Neural cell (in vitro differentiated cells): Measurements from ENCODE around the gene NTN4. TPM values are rescaled to one million over a fixed set of nuclear protein-coding genes. Genes with fewer than 3 reads are reported as not detected.

ENCODE experiments used
- H2AFZ ChIP-seq: fragments of 200-600, 300-800 bp; sonication (generic), shearing (Covaris generic); 2 replicates; pipeline ENCODE4 v1.6.0; 2014; ENCODE audit warnings: low read depth, mild to moderate bottlenecking, antibody characterized with exemption, low read length, moderate library complexity
- H3F3A ChIP-seq: fragments of 200-600 bp; shearing (Covaris generic); 2 replicates; pipeline ENCODE4 v1.6.1; 2016; ENCODE audit warnings: mild to moderate bottlenecking, moderate library complexity, mixed read lengths, antibody characterized with exemption, low read length; ENCODE audit not compliant: insufficient read depth, poor library complexity, severe bottlenecking
- H3K27ac ChIP-seq: fragments of 200-600, 300-800 bp; sonication (generic), shearing (Covaris generic); 2 replicates; pipeline ENCODE4 v1.5.1; 2014; ENCODE audit warnings: mild to moderate bottlenecking, low read length, moderate library complexity
- H3K27me3 ChIP-seq: fragments of 300-800, 200-600 bp; sonication (generic), shearing (Covaris generic); 2 replicates; pipeline ENCODE4 v1.6.0; 2014; ENCODE audit warnings: mild to moderate bottlenecking, low read depth, low read length, moderate library complexity; ENCODE audit not compliant: insufficient read depth
- H3K36me3 ChIP-seq: fragments of 300-800, 200-600 bp; sonication (generic), shearing (Covaris generic); 2 replicates; pipeline ENCODE4 v1.5.1; 2014; ENCODE audit warnings: mild to moderate bottlenecking, antibody characterized with exemption, low read length, moderate library complexity; ENCODE audit not compliant: insufficient read depth
- H3K4me2 ChIP-seq: fragments of 300-800, 200-600 bp; sonication (generic), shearing (Covaris generic); 2 replicates; pipeline ENCODE4 v1.6.0; 2014; ENCODE audit warnings: mild to moderate bottlenecking, low read length
- H3K4me3 ChIP-seq: fragments of 300-800, 200-600 bp; sonication (generic), shearing (Covaris generic); 2 replicates; pipeline ENCODE4 v1.5.1; 2014; ENCODE audit warnings: mild to moderate bottlenecking, low read length, moderate library complexity
- H3K79me2 ChIP-seq: fragments of 200-600 bp; shearing (Covaris generic); replicated peaks from 2 replicates; pipeline ENCODE4 v1.6.0; 2014; ENCODE audit warnings: mild to moderate bottlenecking, low read length, moderate library complexity; ENCODE audit not compliant: insufficient read depth
- H3K9ac ChIP-seq: fragments of 300-800, 200-600 bp; sonication (generic), shearing (Covaris generic); 2 replicates; pipeline ENCODE4 v1.6.1; 2016; ENCODE audit warnings: mild to moderate bottlenecking, low read length, mixed read lengths
- H3K9me2 ChIP-seq: fragments of 200-600 bp; shearing (Covaris generic); 2 replicates; pipeline ENCODE4 v1.6.1; 2016; ENCODE audit warnings: mild to moderate bottlenecking, low read length, mixed read lengths; ENCODE audit not compliant: insufficient read depth
- H3K9me3 ChIP-seq: fragments of 200-600, 300-800 bp; sonication (generic), shearing (Covaris generic); 2 replicates; pipeline ENCODE4 v1.6.1; 2016; ENCODE audit warnings: mild to moderate bottlenecking, mixed run types, low read length, moderate library complexity, mixed read lengths
- H4K20me1 ChIP-seq: fragments of 200-600 bp; shearing (Covaris generic); 2 replicates; pipeline ENCODE4 v1.6.1; 2016; ENCODE audit warnings: mild to moderate bottlenecking, mixed run types; ENCODE audit not compliant: insufficient read depth
- CTCF ChIP-seq: fragments of 450-650 bp; IDR thresholded peaks from 2 replicates; pipeline ENCODE4 v1.5.1; 2014; ENCODE audit warnings: antibody characterized with exemption, mild to moderate bottlenecking, moderate library complexity; ENCODE audit not compliant: poor library complexity, severe bottlenecking
- EP300 ChIP-seq: fragments of 450-650 bp; conservative IDR thresholded peaks from 2 replicates; pipeline ENCODE4 v1.6.1; 2014; ENCODE audit warnings: antibody characterized with exemption, mild to moderate bottlenecking, moderate library complexity; ENCODE audit not compliant: poor library complexity, severe bottlenecking
- EZH2 ChIP-seq: fragments of 200-600, 300-800 bp; shearing (Covaris generic), sonication (generic); IDR thresholded peaks from 2 replicates; pipeline ENCODE4 v1.6.1; 2014; ENCODE audit warnings: antibody characterized with exemption, low read length, borderline replicate concordance, mild to moderate bottlenecking; ENCODE audit not compliant: insufficient read depth, poor library complexity, severe bottlenecking
- MXI1 ChIP-seq: fragments of 450-650 bp; conservative IDR thresholded peaks from 2 replicates; pipeline ENCODE4 v1.6.1; 2014; ENCODE audit warnings: antibody characterized with exemption, mild to moderate bottlenecking; ENCODE audit not compliant: poor library complexity, severe bottlenecking
- POLR2AphosphoS5 ChIP-seq: IDR thresholded peaks from 2 replicates; pipeline ENCODE4 v1.6.1; 2012
- RAD21 ChIP-seq: fragments of 450-650 bp; conservative IDR thresholded peaks from 2 replicates; pipeline ENCODE4 v1.6.1; 2014; ENCODE audit warnings: antibody characterized with exemption, mild to moderate bottlenecking, moderate library complexity
- REST ChIP-seq: IDR thresholded peaks from 2 replicates; pipeline ENCODE4 v1.6.1; 2012; ENCODE audit warnings: borderline replicate concordance
- SMC3 ChIP-seq: fragments of 450-650 bp; conservative IDR thresholded peaks from 2 replicates; pipeline ENCODE4 v1.6.1; 2014; ENCODE audit warnings: antibody characterized with exemption, mild to moderate bottlenecking, moderate library complexity; ENCODE audit not compliant: poor library complexity
- TAF1 ChIP-seq: IDR thresholded peaks from 2 replicates; pipeline ENCODE4 v1.6.1; 2012; ENCODE audit warnings: low read depth
- polyA plus RNA-seq: library from polyadenylated mRNA; depleted of rRNA; stranded (reverse); fragments of >200 nt; gene quantifications from 2 replicates; pipeline ENCODE4 v1.2.3, GENCODE V29; 2014

NTN4 gene
- polyA plus RNA-seq, 1 donor from 2014 or later = 12.4 TPM

DNA sequence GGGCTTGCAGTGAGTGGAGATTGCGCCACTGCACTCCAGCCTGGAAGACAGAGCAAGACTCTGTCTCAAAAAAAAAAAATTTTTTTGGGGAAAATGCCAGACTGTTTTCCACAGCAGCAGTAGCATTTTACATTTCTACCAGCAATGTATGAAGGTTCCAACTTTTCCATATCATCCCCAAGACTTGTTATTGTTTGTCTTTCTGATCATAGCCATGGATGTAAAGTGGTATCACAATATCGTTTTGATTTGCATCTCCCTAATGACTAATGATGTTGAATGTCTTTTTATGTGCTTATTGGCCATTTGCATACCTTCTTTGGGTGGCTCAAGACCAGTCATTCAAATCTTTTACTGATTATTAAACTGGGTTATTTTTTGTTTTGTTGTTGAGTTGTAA, 63.7 kb downstream of the NTN4 start:
- no peak overlapping the region for H2AFZ ChIP-seq
- no peaks in the 10 kb centered on the region for H3K79me2 ChIP-seq
- H3K4me3 ChIP-seq = no peak overlapping the region
- H3K9me3 ChIP-seq = peaks cover 4% of the 10 kb centered on the region
- H3K9ac ChIP-seq = no peak overlapping the region
- no peaks in the 10 kb centered on the region for H3F3A ChIP-seq
- no peak overlapping the region for H3K4me2 ChIP-seq
- H3K36me3 ChIP-seq = no peaks in the 10 kb centered on the region
- H3K27me3 ChIP-seq = no peaks in the 10 kb centered on the region
- H3K27ac ChIP-seq = no peak overlapping the region
- no peak for TF ChIP-seq RAD21
- TF ChIP-seq EP300 = no peak
- TF ChIP-seq POLR2AphosphoS5 = no peak
- no peak for TF ChIP-seq CTCF
- TF ChIP-seq MXI1 = no peak
- no peak for TF ChIP-seq EZH2
- no peak for TF ChIP-seq SMC3
- TF ChIP-seq REST = no peak
- TF ChIP-seq TAF1 = no peak
- H3K9me2 ChIP-seq = no peaks in the 10 kb centered on the region
- H4K20me1 ChIP-seq = no peaks in the 10 kb centered on the region

DNA sequence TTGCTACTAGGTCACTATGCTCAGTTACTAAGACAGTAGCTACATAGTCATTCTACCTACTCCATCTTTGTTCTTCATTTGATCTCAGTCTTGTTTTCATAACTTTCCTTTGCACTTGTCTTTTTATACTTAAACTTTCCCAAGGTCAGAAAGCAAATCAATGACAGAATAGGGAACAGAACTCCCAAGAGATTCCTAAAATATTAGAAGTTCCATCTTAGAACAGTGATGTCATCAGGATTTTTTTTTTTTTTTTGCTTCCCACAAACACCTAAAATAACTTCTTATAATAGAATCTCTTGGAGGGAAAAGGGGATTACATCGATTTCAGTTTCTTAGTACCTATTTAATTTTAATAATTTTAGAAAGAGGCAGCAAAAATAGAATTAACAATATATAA, 65.8 kb downstream of the NTN4 start:
- Histone ChIP-seq H3K9me2 (no peaks in the 10 kb centered on the region), H3K27me3 (no peaks in the 10 kb centered on the region), H3K9ac (no peak overlapping the region), H2AFZ (no peak overlapping the region), H3K9me3 (peaks cover 4% of the 10 kb centered on the region), H3F3A (no peaks in the 10 kb centered on the region), H3K4me3 (no peak overlapping the region), H3K79me2 (no peaks in the 10 kb centered on the region), H3K4me2 (no peak overlapping the region), H4K20me1 (no peaks in the 10 kb centered on the region), H3K27ac (no peak overlapping the region), H3K36me3 (no peaks in the 10 kb centered on the region)
- TF ChIP-seq RAD21 (no peak), EZH2 (no peak), SMC3 (no peak), EP300 (no peak), CTCF (no peak), POLR2AphosphoS5 (no peak), MXI1 (no peak)
